Raji (cell line): Measurements from ENCODE around the gene EML2.

Experiments used
- POLR2A ChIP-seq: IDR thresholded peaks from 2 replicates; pipeline ENCODE4 v1.6.1; 2011; ENCODE audit warnings: low read depth, low read length, control low read depth; ENCODE audit not compliant: insufficient read depth

The EML2 gene

DNA sequence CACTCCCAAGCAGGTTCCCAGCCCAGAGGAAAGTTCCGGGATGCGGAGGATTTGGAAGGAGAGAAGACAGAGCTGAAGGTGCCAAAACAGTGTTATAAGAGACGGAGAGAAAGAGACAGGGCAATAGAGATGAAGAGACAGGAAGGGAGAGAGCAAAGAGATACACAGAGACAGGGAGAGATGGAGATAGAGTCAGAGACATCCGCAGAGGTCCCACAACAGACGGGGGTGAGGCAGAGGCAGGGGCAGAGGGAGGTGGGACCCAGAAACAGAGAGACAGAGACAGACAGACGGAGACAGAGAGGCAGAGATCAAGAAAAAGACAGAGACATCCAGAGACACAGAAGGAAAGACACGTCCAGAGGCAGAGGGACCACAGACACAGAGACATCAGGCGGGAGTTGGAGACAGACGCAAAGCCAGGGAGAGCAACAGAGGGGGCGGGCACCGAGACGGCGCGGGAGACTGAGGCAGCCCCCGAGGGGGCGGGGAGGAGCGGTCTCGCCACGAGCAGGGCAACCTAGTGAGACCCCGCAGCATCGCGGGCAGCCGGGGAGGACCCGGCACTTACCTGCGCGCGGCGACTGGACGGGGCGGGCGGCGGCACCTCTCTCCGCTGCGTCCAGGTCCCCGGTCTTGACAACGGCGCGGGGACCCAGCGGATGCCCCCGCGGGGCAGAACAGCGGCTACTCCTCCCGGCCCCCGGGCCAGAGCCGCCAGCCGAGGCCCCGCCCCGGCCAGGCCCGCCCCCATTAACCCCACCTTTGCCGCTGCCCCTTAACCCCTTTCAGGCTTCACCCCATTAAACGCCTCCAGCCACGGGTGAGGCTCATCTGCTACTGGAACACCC, 37.4 kb downstream of the EML2 start, which contains the start of gene GPR4:
Gene GPR4, minus strand, starts transcription at position 689 of the 851 bp plus-strand sequence. CDS start 10,346 bp downstream, outside the sequence.
- TF ChIP-seq POLR2A: no peak

DNA sequence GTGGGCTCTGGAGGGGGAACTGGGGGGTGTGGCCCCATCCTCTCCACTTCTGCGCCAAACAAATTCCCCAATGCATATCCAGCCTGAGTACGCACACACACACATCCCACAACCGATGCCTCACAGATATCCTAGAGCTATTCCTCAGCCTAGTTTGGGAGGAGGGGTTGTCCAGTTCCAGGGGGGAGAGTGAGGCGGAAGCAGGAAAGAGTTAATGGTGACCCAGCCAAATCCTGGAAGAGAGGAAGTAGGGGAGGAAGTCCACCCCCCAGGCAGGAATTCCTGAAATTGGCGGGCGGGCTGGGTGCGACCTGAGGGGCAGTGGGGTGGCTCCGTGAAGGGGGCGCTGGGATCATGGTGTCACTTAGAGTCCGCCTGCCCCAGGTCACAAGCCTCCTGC, 38.1 kb downstream of the EML2 start:
- TF ChIP-seq POLR2A: no peak

DNA sequence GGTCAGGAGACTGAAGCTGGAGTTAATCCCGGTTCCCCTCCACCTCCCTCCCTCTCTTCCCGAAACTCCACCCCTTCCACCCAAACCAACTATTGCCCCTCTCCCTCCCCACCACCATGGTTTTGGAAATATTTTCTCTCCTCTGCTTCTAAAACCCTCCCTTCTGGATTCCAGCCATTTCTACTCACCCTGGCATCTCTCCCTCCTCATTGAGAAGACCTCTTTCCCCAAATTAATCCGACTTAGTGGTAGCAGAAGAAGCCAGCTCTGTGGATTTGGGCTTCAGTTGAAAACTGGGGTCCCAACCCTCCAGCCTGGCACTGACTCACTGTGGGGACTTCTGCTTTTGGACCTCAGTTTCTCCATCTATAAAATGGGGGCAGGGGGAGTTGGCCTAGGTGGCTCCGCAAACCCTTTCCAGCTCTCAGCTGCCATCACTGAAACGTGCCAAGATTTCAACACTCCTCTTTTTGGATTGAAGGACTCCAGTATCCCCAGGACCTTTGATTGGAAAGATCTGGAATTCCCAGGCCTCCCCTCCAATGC, 38.8 kb downstream of the EML2 start:
- no peak for TF ChIP-seq POLR2A

DNA sequence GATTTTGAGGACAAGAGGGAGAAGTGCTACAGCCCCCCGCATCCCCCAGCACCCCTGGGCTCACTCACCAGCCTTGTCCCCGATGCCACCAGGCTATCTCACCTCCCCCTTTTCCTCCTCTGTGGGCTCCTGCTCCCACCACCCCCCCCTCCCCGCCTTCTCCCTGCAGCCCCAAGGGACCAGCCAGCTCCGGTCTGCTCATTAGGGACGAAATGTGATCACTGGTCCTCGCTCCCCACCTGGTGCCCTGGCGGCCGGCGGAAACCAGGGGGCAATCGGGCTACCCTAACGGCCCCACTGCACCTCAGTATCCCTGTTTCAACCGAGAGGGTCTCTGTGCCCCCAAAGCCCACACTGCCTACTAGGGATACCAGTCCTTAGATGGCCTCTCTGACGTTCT, 39.9 kb downstream of the EML2 start:
- TF ChIP-seq POLR2A: no peak

DNA sequence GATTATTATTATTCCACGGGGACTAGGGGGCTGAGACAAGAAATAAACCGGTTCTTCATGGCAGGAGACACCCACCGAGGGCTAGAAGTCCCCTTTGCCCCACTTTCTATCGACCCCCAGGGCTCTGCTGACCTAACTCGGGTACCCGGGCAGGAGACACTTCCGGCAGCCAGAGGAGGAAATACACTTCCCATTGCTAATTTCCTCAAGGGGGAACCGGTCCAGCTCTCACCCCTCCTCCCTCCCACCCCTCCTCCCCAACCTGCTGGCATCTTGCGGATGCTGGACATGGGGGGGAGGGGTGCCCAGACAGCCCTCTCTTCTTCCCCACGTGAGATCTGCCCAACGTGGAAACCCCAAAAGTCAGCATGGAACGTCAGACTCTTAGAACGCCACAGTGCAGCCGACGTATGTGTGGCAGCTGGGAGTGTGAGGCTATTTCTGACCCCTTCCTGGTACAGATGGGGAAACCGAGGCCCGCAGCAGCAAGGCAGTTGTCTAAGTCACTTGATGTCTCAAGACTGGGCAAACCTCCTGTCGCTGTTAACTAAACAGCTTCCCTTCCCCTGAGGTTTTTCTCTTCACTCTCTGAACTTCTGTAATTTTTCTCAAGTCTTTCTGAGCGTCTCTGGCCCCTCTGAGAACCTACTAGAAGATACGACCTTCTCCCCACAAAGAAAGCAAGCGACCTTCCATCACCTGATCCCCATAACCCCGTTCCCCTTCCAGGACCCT, 40.8 kb downstream of the EML2 start:
- no peak for TF ChIP-seq POLR2A

DNA sequence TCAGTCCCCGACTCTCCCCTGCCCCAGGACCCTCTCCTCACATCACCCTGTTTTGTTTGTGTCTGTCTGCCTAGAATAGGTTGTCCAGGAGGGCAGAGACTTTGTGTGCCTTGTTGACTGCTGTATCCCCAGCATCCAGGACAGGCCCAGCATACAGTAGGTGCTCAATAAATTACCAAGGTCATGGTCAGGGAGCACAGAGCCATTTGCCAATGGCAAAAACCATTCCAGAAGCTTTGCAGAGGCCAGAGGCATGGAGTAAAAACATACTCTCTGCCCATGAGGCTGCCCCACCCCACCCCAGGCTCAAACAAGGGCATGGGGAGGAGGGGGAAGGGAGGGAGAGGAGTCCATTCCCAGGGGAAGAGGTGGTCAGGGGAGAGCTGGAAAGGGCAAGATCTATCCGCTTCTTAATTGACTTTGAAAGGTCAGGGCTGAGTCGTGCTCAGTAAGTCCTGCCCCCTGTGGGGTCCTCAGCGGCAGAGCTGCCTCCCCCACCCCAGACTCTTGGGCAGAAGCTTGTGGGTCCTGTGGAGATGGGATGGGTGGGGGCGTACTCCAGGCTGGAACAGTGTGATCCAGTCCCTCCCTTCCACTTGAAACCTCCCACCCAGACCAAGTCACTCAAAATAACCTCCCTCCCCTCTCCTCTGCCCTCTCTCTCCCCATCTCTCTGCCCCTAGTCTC, 41.6 kb downstream of the EML2 start:
- no peak for TF ChIP-seq POLR2A

DNA sequence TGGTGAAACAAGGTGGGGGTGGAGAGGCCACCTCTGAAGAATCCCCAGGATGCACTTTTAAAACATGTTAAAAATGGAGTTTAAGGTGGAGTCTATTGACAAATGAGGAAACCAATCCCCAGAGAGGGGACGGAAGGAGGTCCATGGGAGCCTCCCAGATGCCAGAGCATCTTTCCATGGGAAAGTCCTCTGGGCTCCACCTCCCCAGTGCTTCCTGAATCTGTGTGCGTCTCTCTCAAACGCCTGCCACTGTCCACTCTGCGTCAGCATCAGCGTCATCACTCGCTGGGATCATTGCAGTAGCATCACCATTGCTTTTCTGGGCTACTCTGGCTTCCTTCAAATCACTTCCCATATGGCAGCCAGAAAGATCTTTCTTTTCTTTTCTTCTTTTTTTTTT, 43.4 kb downstream of the EML2 start:
- no peak for TF ChIP-seq POLR2A

DNA sequence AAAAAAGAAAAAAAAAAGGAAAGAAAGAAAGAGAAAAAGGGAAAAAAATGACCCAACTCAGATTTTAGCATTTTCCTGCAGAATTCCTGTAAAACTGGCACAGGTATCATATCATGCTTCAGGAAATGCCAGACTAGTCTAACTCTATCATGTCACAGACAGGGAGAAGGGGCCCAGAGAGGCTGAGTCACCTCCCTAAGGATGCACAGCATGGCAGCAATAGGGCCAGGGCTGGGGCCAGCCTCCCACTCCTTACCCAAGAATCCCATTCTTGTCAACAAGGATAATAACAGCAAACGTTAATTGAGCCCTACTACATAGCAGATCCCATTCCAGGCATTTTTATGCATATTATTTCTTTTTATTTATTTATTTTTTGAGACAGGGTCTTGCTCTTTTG, 45.7 kb downstream of the EML2 start:
- TF ChIP-seq POLR2A: no peak

DNA sequence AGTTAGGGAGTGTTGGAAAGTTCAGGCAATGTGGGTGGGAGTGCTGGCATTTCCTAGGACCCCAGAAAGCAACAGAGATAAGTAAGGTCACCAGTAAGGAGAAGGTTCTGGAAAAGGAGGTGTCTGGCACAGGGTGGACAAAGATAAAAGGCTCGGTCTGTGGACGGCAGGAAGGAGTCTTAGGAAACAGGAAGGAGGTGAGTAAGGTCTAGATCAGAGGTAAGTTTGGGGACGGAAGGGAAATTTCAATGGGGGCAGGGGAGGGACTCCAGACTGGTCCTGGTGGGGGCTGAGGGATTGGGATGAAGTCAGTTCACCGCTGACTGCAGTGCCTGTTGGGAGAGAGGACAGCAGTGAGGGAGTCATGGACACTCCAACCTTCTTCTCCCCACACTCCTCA, 46.8 kb downstream of the EML2 start:
- no peak for TF ChIP-seq POLR2A

DNA sequence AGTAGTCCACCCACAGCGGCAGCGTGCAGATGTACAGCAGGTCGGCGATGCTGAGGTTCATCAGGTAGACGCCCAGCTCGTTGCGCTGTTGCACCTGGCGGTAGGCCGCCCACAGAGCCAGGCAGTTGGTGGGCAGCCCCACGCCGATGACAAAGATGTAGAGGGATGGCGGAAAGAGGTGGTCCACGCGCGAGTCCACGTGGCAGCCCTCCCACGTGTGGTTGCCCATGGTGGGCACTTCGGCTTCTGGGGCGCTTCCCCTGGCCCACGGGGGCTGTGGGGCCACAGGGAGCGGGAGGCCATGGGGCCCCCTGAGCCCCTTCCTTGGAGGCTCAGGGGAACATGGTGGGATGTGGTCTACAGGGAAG, 47.6 kb downstream of the EML2 start:
- no peak for TF ChIP-seq POLR2A

DNA sequence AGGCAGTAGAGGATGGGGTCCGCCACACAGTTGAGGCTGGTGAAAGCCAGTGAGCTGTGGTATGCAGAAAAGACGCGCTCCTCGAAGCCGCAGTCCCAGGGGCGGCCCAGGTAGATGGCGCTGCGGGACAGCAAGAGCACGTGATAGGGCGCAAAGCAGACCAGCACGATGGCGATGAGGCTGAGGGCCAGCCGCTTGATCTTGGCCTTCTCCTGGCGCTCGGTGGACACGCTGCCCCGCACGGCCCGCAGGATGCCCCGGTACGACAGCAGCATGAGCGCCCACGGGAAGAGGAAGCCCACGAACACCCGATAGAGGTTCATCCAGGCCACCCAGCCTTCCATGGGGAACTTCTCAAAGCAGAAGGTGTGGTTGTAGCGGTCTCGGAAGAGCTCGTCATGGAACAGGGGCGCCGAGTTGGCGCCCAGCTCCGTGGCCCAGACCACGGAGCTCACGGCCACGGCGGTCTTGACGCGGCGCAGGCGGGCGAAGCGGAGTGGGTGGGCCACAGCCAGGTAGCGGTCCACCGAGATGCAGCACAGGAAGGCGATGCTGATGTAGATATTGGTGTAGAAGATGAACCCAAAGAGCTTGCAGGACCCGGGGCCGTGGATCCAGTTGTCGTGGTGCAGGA, 48.1 kb downstream of the EML2 start:
- no peak for TF ChIP-seq POLR2A

DNA sequence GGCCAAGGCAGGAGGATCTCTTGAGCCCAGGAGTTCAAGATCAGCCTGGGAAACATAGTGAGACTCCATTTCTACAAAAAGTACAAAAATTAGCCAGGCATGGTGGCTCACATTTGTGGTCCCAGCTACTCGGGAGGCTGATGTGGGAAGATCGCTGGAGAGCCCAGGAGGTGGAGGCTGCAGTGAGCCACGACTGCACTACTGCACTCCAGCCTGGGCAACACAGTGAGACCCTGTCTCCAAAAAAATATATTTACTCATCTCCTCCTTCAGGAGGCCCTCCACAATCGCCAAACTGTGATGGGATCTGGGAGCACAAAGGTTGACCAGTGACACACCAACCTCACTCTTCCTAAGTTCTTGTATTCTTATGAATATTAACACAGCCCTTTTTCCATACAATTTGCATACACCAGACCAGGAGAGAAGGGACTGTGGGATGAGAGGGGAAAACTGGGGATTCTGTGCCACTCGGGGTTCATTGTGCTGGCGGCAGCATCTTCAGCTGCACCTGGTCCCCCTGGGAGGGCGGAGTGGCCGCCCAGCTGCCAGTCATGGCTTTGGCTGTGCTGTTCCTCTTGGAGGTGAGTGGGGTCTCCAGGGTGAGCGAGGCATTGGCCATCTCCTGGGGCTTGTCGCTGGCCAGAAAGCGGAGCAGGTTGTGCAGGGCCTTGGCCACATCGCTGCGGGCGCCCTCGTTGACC, 48.7 kb downstream of the EML2 start:
- no peak for TF ChIP-seq POLR2A

DNA sequence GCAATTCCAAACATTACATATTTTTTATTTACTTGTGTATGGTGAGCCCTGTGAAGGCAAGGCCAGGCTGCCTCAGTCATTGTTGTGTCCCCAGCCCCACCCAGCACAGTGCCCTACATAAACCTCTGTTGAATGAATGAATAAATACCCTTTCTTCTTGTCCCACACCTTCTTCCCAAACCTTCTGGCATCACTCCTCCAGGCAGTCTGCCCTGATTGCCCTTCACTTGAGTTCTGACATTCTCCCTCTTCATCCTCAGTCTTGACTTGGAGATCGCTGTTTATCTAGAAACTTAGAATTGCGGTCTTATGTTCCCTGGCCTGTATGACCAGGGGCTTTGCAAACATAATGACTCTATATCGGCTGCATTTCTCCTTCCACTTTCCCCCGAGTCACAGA, 49.4 kb downstream of the EML2 start:
- TF ChIP-seq POLR2A: no peak

DNA sequence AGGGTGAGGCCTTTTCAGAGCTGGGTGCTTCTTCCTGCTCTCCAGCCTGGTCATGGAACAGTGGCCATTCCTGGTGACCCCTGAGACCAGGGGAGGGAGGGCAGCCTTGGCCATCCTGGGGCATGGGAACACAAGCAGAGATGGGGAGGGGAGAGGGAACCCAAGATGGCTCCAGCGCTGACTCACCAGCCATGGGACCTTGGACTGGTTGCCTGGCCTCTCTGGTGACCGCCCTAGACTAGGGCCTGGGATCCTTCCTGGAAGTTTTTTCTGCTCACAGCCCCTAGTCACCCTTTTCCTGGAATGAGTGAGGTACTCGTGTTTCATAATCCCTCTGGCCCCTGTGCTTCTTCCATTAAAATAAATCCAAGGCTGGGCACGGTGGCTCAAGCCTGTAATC, 51.3 kb downstream of the EML2 start:
- TF ChIP-seq POLR2A: no peak
